GM21786 (cell line): ENCODE results near the gene C10orf71.

Experiments
- ATAC-seq: cut with Tn5 transposase; IDR thresholded peaks from one replicate; pipeline ENCODE4 v1.9.1; 2021; ENCODE audit not compliant: unreplicated experiment

The C10orf71 gene

DNA sequence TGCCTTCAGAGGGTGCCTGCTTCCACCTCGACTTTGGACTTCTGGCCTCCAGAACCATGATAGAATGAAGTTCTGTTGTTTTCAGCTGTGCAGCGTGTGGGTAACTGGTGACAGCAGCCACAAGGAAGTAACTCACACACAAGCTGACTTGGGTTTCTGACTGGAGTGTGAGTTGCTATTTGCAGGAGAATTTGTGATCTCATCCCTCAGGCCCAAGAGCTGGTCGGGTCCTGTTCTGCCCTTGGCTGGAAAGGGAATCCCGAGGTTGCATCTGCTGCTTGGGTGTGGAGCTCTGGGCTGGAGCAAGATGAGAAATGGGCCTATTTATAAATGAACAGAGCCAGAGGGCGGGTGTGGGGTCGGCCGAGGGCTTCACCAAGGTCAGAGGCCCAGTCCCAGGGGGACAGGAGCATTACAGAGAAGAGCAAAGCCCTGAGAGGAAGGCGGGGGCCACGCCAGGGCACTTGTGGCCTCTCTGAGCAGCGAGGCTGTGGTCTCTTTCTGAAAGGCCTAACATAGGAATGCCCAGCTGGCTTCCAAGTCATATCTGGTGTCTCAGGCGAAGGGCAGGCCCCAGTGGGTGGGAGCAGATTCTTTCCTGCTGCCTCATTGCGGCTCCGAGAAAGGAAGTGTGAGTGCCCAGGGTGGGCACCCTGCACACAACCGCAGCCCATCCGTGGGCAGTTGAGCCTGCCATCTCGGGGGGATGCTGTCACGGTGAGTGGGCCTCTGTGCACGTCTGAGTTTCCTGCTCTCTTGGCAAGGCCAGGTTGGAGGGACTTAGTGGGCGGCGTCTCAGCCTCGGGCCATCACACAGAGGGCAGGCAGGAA lies 26.5 kb upstream of the C10orf71 start:
- ATAC-seq, result no peak

DNA sequence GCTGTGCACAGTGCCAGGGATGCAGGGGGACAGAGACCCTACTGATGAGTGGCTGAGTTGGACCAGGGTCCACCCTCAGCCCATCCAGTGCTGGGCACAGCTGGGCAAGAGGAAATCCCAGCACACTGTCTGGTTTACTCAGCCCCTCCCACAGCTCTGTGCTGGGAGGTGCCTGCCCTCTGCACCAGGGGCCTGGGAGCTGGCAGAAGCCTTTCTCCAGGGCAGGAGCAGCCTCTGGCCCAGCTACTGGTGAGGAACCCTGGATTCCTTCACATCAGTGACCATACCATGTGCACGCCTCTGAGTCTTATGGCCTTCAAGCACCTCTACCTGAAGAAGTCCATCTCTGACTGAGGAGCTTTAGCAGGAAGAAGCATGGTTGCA lies 25.9 kb upstream of the C10orf71 start:
- no peak for ATAC-seq

DNA sequence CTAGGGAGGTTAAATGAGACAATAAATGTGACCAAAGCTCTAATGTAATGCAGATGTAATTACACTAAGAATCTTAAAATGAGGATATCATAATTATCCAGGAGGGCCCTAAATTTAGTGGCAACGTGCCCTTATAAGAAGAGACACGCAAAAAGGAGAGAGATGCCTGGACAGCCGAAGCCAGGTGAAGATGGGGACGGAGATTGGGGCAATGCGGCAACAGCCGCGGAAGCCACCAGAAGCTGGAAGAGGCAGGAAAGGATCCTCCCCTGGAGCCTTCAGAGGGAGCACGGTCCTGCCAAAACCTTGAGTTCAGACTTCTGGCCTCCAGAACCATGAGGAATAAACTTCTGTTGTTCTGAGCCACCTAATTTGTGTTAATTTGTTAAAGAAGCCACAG lies 25.3 kb upstream of the C10orf71 start:
- ATAC-seq, result no peak

DNA sequence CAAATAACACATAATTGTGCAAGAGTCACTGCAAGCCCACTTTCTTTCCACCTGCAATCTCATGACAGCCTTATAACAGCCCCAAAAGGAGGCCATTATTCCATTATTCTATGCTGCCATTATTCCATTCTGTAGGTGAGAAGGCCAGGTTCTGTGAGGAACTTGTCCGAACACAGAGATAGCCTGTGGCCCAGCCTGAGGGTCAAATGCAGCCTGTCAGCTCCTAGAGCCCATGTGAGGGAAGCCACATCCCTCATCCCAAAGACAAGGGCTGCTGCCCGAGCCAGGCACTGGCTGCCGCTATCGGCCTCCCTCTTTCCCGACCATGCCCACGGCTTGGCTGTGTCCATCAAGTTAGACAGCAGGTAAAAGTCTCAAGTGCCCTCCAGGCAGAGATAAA lies 24.1 kb upstream of the C10orf71 start:
- ATAC-seq, result no peak

DNA sequence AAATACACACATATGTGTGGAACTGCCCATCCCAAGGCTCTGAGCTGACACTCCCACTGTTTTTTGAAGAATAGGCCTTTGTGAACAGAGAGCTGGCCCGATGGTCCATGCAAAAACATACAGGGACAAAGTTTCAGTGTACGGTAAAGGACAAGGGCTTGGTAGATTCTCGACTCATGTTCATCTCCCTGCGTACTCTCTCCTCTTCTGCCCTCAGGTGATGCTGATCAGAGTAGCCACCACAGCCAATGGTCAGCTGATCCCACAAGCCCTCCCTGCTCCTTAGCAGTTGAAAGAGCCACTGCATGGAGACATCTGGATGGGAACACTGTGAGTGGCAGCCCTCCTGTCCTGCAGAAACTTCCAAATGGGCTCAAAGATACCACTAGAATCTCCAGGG lies 23.1 kb upstream of the C10orf71 start:
- no peak for ATAC-seq

DNA sequence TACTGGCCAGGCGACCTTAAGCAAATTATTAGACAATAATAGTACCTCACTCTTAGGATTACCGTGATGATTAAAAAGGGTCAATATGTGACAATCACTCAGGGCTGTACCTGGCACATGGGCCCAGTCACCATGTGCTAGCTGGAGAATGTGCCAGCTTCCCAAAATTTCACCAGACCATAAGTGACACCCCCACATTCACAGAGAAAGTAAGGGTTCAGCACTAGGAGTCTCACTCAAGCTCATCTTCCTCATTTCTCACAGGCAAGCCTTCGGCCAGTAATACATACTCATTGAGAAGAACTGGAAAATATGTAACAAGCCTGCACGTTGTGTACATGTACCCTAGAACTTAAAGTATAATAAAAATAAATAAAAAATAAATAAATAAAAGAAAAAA lies 22.4 kb upstream of the C10orf71 start:
- ATAC-seq, result no peak

DNA sequence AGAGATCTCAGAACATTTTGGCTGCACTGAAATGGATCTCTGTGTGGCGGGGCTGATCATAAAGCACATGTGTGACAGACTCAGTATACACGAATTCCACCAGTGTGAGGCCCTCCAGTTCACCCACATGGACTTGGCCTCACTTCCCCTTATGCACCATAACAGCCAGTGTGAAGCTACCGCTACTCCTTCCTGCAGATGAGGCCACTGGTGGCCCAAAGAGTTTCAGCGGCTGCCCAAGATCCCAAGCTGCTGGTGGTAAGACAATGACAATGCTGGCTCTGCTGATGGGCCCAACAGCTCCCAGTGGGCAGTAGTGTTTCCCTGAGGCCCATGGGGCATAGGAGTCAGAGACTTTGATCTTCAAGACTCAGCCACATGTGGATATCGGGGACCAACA lies 21.0 kb upstream of the C10orf71 start:
- no peak for ATAC-seq

DNA sequence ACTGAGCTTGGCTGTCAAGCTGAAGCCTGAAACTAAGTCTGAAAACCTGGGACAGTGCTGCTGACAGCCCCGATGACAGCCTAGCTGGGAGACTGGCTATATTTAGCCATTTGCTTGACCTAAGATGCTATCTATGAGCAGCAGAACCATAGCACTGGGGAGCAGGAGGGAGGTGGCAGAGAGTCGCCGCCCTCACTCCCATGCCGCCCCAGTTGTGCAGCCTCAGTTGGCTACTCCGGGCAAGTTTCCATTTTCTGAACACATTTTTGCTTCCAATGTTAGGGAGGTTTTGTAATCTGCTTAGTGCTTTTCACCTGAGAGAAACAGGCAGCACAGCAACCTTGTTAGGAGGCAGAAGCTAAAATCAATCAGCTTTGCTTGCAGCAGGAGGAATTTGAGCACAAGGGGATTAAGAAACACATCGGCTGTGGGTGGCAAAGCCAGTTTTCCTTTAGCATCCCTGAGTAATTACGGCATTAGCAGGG lies 20.4 kb upstream of the C10orf71 start:
- ATAC-seq, result no peak

DNA sequence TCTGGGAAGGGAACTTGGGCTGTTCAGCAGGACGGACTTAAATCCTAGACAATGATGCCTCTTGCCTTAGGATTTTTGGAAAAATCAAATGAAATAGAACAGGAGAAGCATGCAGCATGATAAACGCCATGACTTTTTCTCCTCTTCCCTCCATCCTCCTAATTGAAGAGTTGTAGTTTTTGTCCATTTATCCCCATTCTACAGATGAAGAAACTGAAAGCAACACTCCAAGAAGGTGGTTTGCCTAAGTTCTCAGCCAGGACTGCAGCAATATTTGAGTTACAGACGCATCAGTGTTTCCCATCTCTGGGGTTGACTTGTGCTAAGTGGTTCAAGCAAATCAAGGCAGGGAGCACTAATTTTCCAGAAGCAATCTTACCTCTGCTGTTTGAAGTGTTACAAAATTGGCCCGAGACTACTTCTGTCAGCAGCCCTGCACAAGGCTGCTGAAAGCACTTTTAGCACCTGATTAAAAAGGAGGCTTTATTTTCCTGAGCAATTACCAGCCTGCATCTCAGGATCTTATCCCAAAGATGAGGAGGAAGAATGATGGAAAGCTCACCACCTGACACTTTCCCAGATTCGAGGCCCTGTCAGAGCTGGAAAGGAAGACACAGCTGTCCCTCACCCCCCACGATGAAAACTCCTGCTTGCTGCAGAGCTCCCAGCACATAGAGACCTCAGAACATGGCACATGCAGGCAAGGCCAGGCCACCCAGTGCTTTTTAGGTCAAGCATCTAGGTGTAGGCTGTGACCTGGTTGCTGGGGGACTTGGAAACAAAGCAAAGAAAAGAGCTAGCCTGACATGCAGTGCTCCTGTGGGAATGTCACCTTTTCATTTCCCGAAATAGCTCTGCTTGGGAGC lies 19.7 kb upstream of the C10orf71 start:
- no peak for ATAC-seq

DNA sequence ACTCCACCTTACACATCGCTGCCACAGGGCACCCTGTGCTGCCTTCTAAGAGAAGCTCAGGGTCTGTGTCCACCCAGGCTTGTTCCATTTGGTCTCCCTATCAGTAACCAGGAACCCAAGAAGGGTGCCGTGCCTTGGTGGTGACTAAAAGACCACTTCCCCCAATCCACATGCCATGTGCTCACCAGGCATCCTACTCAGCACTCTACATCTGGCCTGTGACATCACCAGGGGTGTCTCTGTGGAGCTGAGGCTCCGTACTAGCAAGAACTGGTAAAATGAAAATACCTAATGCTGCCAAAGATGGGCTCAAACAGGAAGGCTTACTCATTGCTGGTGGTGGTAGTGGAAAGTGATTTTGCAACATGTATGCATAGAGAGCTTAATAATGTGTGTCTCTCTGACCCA lies 19.0 kb upstream of the C10orf71 start:
- ATAC-seq, result no peak

DNA sequence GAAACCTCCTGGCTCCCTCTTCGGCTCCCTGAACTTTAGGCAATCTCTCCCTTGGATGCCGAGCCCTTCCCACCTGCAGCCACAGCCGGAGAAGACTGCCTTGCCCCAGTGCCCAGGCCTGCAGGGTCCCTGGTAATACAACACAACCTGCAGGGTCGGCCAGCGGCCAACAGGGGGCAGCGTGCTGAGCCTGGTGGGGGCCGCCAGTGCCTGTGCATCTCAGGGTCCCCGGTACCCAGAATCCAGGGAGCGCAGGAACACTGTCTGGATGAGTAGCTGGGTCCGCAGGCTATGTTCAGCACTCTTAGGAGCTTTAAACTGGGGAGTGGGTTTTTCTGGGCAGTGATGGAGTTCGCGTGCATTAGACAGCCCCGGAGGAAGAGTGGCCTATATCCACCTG lies 17.5 kb upstream of the C10orf71 start:
- no peak for ATAC-seq

DNA sequence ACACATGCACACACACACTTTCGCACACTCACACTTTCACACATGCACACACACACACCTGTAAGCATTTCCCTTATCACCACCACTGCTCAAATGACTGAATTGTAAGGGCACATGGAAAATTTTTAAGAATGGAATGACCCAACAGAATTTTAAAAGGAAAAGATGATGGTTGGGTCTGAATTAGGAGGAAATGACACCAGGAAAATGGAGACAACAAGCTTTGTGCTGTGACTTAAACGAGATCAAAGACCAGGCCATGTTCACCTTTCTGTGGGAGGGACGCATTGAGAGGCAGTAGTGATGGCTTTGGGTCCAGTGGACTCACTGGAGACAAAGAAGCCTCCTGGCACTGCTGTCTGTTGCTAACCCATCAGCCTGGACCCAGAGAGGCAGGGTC lies 16.7 kb upstream of the C10orf71 start:
- ATAC-seq, result no peak

DNA sequence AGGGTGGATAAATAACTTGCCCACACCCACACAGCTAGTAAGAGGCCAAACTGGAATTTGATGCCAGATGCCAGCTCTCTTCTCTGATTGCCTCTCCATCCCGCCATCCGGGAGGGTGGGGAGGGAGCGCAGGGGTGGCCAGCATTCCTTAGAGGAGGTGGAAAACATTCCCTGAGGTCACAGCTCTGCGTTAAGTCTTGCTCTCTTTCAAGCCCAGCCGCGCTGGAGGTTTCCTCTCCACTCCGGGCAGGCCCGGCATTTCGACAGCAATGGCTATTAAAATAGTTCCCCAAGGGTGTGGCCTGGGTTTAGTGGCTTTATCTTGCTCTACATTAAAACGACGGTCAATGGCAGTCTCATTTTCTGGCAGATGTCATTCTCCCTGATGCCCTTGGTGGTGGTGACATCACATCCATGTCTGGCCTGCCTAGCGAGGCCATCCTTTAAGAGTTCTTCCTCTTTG lies 16.1 kb upstream of the C10orf71 start:
- ATAC-seq, result no peak

DNA sequence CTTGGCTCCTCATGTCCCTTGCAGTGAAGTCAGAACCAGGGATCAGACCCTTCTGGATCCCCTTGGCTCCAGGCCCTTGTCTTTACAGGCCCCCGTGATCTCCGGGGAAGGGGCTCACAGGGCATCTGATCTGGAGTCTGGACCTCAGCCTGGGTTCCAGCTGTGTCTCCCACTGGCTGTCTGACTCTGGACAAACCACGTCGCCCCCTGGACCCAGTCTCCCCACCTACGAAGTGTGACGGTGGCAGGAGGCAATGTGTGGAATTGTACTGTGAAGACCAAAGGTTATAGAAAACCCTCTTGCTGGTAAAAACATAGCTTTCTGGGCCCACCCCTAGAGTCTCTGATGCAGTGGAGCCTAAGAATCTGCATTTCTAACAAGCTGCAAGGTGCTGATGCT lies 15.5 kb upstream of the C10orf71 start:
- ATAC-seq, result no peak

DNA sequence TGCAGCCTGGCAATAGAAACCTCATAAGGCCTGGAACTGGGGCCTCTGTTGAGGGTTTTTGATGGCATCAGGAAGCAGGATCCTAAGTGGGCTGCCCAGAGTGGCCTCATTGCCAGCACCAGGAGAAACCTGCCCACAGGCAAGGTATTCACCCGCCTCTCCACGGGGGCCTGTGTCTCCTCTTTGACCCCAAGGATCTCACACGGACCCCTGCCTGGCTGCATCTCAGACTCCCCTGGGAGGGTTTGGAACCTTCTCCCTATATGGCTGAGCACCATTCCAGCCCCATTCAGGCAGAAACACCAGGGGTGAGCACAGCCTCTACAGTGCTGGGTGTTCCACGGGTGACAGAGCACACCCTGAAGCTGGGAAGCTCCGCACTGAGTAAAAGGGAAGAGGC lies 14.6 kb upstream of the C10orf71 start:
- ATAC-seq, result no peak

DNA sequence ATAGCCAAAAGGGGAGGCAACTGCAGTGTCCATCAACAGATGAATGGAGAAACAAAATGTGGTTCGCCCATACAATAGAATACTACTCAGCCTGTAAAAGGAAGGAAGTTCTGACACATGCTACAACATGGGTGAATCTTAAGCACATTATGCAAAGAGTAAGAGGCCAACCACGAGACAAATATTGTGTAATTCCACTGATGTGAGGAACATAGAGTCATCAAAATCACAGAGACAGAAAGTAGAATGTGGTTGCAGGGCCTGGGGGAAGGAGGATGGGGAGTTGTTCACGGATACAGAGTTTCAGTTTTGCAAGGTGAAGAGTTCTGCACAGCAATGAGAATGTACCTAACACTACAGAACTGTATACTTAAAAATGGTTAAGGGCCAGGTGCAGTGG lies 13.7 kb upstream of the C10orf71 start:
- ATAC-seq, result no peak

DNA sequence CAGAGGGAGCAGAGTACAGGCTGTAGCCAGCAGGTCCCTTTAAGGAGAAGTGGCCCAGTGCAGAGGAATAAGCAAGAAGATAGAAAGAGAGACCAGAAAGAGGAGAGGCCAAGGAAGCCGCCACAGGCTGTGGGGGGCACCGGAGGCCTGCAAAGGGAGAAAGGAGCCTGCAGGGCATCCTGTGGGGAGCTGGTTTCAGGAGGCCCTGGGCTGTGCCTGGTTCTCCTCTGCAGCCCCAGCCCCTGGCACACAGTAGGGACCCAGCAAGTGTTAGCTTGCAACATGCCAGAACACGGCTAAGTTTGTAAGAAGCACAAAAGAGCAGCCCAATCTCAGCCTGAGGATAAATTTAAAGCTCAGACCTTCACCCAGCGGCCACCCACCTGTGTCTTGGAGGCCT lies 12.3 kb upstream of the C10orf71 start:
- no peak for ATAC-seq

DNA sequence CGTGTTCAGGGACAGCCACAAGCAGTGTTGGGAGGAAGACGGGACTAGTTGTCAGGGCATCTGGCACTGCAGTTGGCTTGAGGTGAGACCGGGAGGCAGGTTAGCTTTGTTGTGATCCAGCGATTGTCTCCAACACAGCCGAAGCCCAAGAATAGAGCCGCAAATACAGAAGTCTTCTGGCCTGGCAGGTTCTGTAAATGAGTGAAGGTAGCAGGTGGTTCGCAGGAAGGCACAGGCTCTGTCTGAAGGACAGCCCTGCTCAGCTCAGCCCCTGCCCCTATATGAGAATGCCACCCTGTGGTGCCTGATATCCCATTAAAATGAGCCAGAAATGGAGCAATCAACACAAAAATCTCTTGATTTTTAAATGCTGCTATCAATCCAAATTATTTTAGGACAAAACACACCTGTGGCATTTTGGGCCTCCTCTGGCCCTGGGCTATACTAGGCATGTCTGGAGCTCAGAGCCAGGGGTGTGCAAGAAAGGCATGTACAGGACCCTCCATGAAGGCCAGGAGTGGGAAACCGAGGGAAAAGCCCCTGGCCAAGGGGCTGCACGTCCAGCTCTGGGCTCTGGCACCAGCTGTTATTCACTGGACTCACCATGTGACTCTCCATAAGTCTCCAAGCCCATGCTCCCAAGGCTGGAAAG lies 11.2 kb upstream of the C10orf71 start:
- no peak for ATAC-seq

DNA sequence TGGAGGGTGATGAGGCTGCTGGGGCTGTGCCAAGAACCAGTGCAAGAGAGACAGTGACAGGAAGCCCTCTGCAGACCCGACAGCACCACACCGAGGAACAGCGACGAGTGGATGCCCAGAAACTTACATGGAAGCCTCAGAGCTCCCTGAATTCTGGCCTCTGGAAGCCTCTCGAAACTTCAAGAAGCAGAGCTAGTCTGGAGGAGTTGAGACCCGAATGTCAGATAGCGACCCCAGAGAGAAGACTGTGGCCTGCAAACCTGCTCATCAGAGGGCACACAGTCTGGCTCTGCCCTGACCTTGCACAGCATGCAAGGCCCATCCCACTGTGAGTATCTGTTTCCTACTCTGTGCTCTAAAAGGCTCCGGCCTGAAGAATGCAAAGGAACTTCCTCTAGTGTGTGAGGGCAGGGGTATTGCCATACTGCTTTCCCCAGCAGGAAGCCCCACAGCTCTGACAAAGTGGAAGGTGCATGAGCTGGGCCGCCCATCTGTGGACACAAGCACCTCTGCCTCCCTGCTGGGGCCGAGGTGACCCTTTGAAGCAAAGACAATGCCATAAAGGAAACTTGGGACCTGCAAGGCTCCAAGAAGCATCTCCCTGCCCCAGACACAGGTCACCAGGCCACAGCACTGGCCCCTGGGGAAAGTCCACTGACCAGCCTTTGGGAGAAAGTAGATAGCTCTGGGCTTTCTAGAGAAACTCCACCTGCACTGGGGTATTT lies 10.5 kb upstream of the C10orf71 start:
- ATAC-seq, result no peak

DNA sequence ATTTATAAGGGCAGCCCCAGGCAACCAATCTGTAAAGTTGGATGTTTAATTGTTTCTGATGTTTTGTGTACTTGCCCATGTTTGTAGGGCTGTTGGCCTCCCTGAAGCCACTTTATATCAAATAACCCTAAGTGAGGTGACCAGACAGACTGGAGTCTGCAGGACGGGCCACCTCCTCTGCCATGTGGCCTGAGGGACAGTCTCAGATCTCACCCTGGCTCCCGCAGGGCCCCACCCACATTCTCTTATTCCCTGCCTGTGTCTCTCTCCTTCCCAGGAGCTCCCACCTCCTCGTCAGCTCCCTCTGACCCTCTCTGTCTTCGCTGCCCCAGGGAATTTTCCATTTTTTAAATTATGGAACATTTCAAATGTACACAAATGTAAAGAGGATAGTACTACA lies 9.5 kb upstream of the C10orf71 start:
- ATAC-seq, result no peak

DNA sequence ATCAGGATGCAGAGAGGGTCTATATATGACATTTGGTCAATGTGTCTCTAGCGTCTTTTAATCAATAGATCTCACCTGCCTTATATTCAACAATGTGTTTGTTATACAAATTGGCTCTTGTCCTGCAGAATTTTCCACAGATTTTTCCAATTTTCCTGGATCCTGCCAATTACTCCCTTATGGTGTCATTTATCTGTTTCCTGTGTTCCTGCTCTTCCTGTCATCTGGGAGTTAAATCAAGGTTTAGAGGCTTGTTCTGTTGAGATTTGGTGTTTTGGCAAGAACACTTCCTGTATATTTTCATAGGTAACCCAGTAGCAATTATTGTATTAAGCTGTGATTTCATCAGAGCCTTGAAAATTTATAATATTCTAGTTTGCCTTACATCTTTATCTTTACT lies 8.8 kb upstream of the C10orf71 start:
- ATAC-seq, result no peak
